Astrocyte (in vitro differentiated cells and primary cell): ENCODE measurements around the gene CRELD1. TPM values are rescaled to one million over a fixed set of nuclear protein-coding genes. Genes with fewer than 3 reads are reported as not detected.
A peak's percentile ranks its signal among the peaks of the same experiment; 100 is the strongest.

ENCODE experiments used
- DNase-seq: peaks from one replicate; pipeline ENCODE4 v3.0.0-alpha.2; 2010; ENCODE audit warnings: low read depth
- FAIRE-seq: peaks from 2 replicates; lab custom pipeline; 2011; peaks lifted over from hg19 to GRCh38; lab: Jason Lieb, UNC
- H2AFZ ChIP-seq: 2 replicates; pipeline ENCODE4 v1.6.0; 2012; ENCODE audit warnings: low read depth, low read length, inconsistent platforms
- H3K27ac ChIP-seq: 2 replicates; pipeline ENCODE4 v1.5.1; 2011; ENCODE audit warnings: low read depth, low read length, inconsistent platforms
- H3K27me3 ChIP-seq: 2 replicates; pipeline ENCODE4 v1.6.0; 2011; ENCODE audit warnings: low read length, inconsistent platforms; ENCODE audit not compliant: insufficient read depth
- H3K36me3 ChIP-seq: 2 replicates; pipeline ENCODE4 v1.5.1; 2011; ENCODE audit warnings: low read length, inconsistent platforms; ENCODE audit not compliant: insufficient read depth
- H3K4me1 ChIP-seq: 2 replicates; pipeline ENCODE4 v1.5.1; 2011; ENCODE audit warnings: low read length, inconsistent platforms; ENCODE audit not compliant: insufficient read depth
- H3K4me2 ChIP-seq: 2 replicates; pipeline ENCODE4 v1.6.0; 2012; ENCODE audit warnings: low read length, inconsistent platforms
- H3K4me3 ChIP-seq: 2 replicates; pipeline ENCODE4 v1.5.1; 2011; ENCODE audit warnings: low read depth, mild to moderate bottlenecking, low read length, inconsistent platforms; ENCODE audit not compliant: insufficient read depth
- H3K79me2 ChIP-seq: 2 replicates; pipeline ENCODE4 v1.6.0; 2012; ENCODE audit warnings: mild to moderate bottlenecking, low read length, inconsistent platforms; ENCODE audit not compliant: insufficient read depth
- H3K9ac ChIP-seq: 2 replicates; pipeline ENCODE4 v1.6.0; 2012; ENCODE audit warnings: mild to moderate bottlenecking, low read length, inconsistent platforms
- H3K9me3 ChIP-seq: 2 replicates; pipeline ENCODE4 v1.5.1; 2012; ENCODE audit warnings: low read depth, mild to moderate bottlenecking, low read length, inconsistent platforms; ENCODE audit not compliant: insufficient read depth
- H4K20me1 ChIP-seq: 2 replicates; pipeline ENCODE4 v1.6.0; 2012; ENCODE audit warnings: low read length, inconsistent platforms; ENCODE audit not compliant: insufficient read depth
- H3K27ac Mint-ChIP-seq: one replicate; pipeline ENCODE4 v1.8.0; 2021; ENCODE audit warnings: mild to moderate bottlenecking, mixed read lengths; ENCODE audit not compliant: unreplicated experiment
- H3K27me3 Mint-ChIP-seq: one replicate; pipeline ENCODE4 v1.8.0; 2021; ENCODE audit warnings: low read depth, mixed read lengths; ENCODE audit not compliant: unreplicated experiment
- H3K36me3 Mint-ChIP-seq: one replicate; pipeline ENCODE4 v1.8.0; 2021; ENCODE audit warnings: low read depth, mixed read lengths; ENCODE audit not compliant: unreplicated experiment
- H3K4me1 Mint-ChIP-seq: one replicate; pipeline ENCODE4 v1.8.0; 2021; ENCODE audit warnings: low read depth, mixed read lengths; ENCODE audit not compliant: unreplicated experiment
- H3K4me3 Mint-ChIP-seq: one replicate; pipeline ENCODE4 v1.8.0; 2021; ENCODE audit warnings: mild to moderate bottlenecking, moderate library complexity, mixed read lengths; ENCODE audit not compliant: unreplicated experiment
- H3K9me3 Mint-ChIP-seq: one replicate; pipeline ENCODE4 v1.8.0; 2021; ENCODE audit warnings: mild to moderate bottlenecking, mixed read lengths; ENCODE audit not compliant: unreplicated experiment
- CTCF ChIP-seq: IDR thresholded peaks from 2 replicates; pipeline ENCODE4 v1.5.1; 2011; ENCODE audit warnings: low read depth, mild to moderate bottlenecking, inconsistent platforms, low read length, moderate library complexity; ENCODE audit not compliant: insufficient read depth
- EZH2 ChIP-seq: IDR thresholded peaks from 2 replicates; pipeline ENCODE4 v1.6.1; 2012; ENCODE audit warnings: mild to moderate bottlenecking, low read length, inconsistent platforms; ENCODE audit not compliant: insufficient read depth
- total RNA-seq: library from RNA; stranded (reverse); gene quantifications from 2 replicates; pipeline ENCODE4 v1.2.1, GENCODE V29; 2021

The CRELD1 gene
- total RNA-seq, 1 donor from 2014 or later = 18.8 TPM

DNA sequence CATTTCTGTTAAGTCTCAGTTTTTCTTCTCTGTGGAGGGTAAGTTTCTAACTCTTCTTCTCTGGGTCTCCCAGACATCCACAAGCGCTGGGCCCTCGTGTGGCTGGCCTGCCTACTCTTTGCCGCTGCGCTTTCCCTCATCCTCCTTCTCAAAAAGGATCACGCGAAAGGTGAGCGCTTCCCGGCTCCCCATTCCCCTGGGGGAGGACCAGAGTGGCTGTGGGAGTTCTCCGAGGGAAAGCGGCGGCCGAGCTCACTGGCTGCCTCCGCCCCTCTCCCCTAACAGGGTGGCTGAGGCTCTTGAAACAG lies 1.1 kb upstream of the CRELD1 start:
- Mint-ChIP-seq H3K4me3 (no peak overlapping the region), H3K27me3 (no peaks in the 10 kb centered on the region), H3K9me3 (peaks cover 3% of the 10 kb centered on the region), H3K36me3 (peaks cover 28% of the 10 kb centered on the region), H3K4me1 (peaks cover 2% of the 10 kb centered on the region), H3K27ac (no peak overlapping the region)
- no peaks in the 10 kb centered on the region for H4K20me1 ChIP-seq
- H2AFZ ChIP-seq = peak overlapping the region; percentile 93
- peaks cover 9% of the 10 kb centered on the region for H3K4me1 ChIP-seq
- peak overlapping the region; percentile 82 for H3K9ac ChIP-seq
- DNase-seq (no peak), FAIRE-seq (no peak)
- H3K27me3 ChIP-seq = no peaks in the 10 kb centered on the region
- peak overlapping the region; percentile 85 for H3K4me2 ChIP-seq
- H3K79me2 ChIP-seq = no peaks in the 10 kb centered on the region
- H3K9me3 ChIP-seq = no peaks in the 10 kb centered on the region
- H3K27ac ChIP-seq = peak overlapping the region; percentile 51
- TF ChIP-seq EZH2 (no peak), CTCF (no peak)
- peak overlapping the region; percentile 77 for H3K4me3 ChIP-seq
- H3K36me3 ChIP-seq = no peaks in the 10 kb centered on the region

GRCh38 chr3:9932843-9933560 lies 632 bp upstream of the CRELD1 start:
- H3K79me2 ChIP-seq = no peaks in the 10 kb centered on the region
- DNase-seq (peak; percentile 72), FAIRE-seq (no peak)
- peak overlapping the region; percentile 93 for H2AFZ ChIP-seq
- peak overlapping the region; percentile 85 for H3K4me2 ChIP-seq
- peak overlapping the region; percentile 51 for H3K27ac ChIP-seq
- no peaks in the 10 kb centered on the region for H3K36me3 ChIP-seq
- H4K20me1 ChIP-seq = no peaks in the 10 kb centered on the region
- H3K27ac Mint-ChIP-seq = no peak overlapping the region
- peak overlapping the region; percentile 62 for H3K4me3 Mint-ChIP-seq
- no peaks in the 10 kb centered on the region for H3K9me3 ChIP-seq
- TF ChIP-seq CTCF = peak; percentile 47
- TF ChIP-seq EZH2 = no peak
- peak overlapping the region; percentile 82 for H3K9ac ChIP-seq
- peaks cover 2% of the 10 kb centered on the region for H3K4me1 Mint-ChIP-seq
- H3K27me3 Mint-ChIP-seq = no peaks in the 10 kb centered on the region
- peaks cover 9% of the 10 kb centered on the region for H3K4me1 ChIP-seq
- peaks cover 3% of the 10 kb centered on the region for H3K9me3 Mint-ChIP-seq
- peak overlapping the region; percentile 77 for H3K4me3 ChIP-seq
- no peaks in the 10 kb centered on the region for H3K27me3 ChIP-seq
- peaks cover 28% of the 10 kb centered on the region for H3K36me3 Mint-ChIP-seq

GRCh38 chr3:9934235-9934621 lies 594 bp downstream of the CRELD1 start:
- Mint-ChIP-seq H3K4me3 (peak overlapping the region; percentile 92), H3K27ac (peak overlapping the region; percentile 86), H3K4me1 (peaks cover 2% of the 10 kb centered on the region), H3K27me3 (no peaks in the 10 kb centered on the region), H3K36me3 (peaks cover 26% of the 10 kb centered on the region), H3K9me3 (peaks cover 3% of the 10 kb centered on the region)
- peak overlapping the region; percentile 82 for H3K9ac ChIP-seq
- no peaks in the 10 kb centered on the region for H3K79me2 ChIP-seq
- H3K9me3 ChIP-seq = no peaks in the 10 kb centered on the region
- peak overlapping the region; percentile 85 for H3K4me2 ChIP-seq
- peaks cover 9% of the 10 kb centered on the region for H3K4me1 ChIP-seq
- DNase-seq = peak; percentile 24
- H3K27me3 ChIP-seq = no peaks in the 10 kb centered on the region
- no peaks in the 10 kb centered on the region for H3K36me3 ChIP-seq
- no peaks in the 10 kb centered on the region for H4K20me1 ChIP-seq
- H3K27ac ChIP-seq = peak overlapping the region; percentile 80
- FAIRE-seq = no peak
- peak overlapping the region; percentile 93 for H2AFZ ChIP-seq
- TF ChIP-seq EZH2 (no peak), CTCF (peak; percentile 13)
- peak overlapping the region; percentile 77 for H3K4me3 ChIP-seq
